Measurements from ENCODE around the gene PGAM5.

PGAM5 gene

GRCh38 chr12:132719141-132719953 is 8.7 kb downstream of the PGAM5 start:
- no peak for DNase-seq (ENCODE audit: extremely low read depth in 1 of 2, low read depth in 1 of 2)

DNA sequence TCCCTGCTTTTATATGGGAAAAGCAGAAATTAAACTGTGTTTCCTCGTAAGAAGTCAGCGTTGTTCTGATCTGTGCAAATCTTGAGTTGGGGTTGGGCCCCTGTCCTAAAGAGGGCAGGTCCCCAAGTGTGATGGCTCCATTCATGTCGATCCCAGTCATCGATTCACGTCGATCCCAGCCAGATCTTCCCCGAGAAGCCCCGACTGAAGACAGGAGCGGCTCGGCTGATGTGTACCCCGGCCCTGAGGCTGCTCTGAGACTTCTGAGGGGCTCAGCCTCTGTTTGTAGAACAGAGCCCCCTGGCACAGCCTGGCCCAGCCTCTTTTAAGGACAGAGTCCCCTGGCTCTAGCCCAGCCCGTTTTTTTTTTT is 9.3 kb downstream of the PGAM5 start:
- DNase-seq (ENCODE audit: extremely low read depth in 1 of 2, low read depth in 1 of 2): no peak

DNA sequence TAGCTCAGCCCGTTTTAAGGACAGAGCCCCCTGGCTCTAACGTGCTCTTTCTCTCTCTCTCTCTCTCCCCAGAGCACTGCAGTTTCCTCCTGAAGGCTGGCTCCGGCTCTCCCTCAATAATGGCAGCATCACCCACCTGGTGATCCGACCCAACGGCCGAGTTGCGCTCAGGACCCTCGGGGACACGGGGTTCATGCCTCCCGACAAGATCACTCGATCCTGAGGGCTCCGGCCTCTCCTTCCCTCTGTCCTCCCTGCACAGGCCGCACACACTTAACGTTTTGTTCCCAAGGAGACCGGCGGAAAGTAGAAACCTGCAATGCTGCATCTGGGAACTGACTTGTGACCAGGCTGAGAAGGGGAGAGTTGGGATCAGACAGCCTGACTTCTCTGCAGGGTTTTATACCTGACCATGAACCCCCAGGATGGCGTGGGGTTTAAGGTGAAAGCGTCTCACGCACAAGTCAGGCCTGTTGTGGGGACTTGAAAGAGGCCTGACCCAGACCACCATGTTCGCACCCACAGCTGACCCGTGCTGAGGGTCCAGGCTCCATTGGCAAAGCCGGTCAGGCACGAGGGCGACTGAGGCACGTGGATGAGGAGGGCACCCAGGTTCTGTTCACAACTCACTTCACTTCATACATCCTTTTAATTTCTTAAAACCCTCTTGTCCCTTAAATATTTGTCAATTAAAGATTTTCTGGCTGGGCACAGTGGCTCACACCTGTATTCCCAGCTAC is 10.1 kb downstream of the PGAM5 start:
- no peak for DNase-seq (ENCODE audit: extremely low read depth in 1 of 2, low read depth in 1 of 2)

DNA sequence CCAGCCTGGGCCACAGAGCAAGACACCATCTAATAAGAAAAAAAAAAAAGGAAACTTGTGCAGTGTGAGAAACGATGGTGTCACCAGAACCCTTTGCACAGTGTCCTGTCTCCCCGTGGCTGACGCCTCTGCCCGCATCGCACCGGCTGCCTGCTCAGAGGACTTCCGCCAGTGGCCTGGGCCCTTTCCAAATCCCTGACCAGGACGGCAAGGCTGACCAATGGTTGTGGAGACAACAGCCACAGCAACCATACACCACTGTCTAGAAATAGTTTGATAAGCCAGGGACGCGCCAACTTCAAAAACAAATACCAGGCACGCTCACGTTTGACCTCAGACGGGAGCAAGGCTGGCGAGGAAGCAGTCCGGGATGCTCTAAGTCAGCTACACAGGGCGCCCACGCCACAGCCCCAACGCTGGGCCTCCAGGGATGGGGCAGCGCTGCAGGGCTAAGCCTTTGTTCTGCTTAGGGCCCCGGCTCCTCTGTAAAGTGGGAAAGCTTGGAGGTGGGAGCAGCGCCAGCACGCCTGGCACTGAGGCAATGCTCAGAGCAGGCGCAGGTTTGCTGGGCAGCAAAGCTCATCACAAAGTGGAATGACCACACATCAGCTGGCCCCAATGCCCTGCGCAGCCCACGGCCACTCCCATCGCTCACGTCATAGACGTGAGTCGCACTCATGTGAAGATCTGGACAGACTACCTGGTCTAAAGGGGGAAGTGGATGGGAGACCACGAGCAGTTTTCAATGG is 12.5 kb downstream of the PGAM5 start:
- DNase-seq (ENCODE audit: extremely low read depth in 1 of 2, low read depth in 1 of 2): no peak

DNA sequence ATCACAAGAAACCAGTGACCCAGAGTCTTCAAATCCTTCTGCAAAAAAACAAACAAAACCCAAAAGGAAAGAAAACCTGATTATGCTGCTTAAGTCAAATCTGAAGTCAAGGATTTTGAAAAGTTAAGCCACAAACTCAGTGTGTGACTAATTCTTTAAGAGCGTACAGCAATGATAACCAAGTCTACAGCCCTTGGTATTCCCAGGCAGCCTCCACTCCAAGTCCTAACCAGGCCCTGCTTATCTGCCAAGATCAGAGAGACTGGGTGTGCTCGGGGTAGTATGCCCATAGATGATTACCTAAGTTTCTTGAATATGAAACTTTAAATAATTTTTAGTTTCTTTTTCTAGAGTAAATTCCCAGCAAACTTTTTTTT is 13.1 kb downstream of the PGAM5 start:
- no peak for DNase-seq (ENCODE audit: extremely low read depth in 1 of 2, low read depth in 1 of 2)

DNA sequence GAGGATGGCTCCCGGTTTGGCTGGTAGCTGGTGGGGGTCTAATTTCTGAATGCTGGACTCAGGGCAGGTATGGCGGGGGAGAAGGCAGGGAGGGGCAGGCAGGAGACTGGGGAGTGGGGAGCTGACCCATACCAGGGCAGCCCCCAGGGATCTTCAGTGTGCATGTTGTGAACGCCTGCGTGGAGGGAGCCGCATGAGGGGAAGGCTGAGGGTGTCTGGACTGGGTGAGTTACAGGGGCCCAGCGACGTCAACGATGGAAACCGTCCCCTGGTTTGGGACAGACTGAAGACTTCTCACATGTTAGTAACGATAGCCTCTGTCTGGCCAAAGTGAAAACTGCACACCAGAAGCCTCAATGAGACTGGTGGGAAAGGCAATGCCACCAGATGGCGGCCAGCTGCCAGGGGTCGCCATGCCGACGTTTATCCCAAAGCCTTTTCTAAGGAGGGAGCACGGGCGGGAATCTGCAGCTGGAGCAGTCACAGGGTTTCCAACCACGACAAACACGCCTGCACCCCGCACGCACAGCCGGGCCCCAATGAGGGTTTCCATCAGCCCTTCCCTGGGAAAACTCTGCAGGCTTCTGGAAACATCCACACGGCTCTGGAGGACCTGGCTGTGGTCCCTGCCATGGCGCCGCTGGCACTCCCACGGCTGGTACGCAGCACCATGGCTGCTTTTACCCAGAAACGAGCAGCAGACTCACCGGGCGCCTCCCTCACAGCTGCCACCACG is 14.0 kb downstream of the PGAM5 start:
- no peak for DNase-seq (ENCODE audit: extremely low read depth in 1 of 2, low read depth in 1 of 2)

- DNase-seq (ENCODE audit: extremely low read depth in 1 of 2, low read depth in 1 of 2): no peak
These were observed 15.7 kb downstream of the PGAM5 start for GRCh38 chr12:132726386-132726785.

DNA sequence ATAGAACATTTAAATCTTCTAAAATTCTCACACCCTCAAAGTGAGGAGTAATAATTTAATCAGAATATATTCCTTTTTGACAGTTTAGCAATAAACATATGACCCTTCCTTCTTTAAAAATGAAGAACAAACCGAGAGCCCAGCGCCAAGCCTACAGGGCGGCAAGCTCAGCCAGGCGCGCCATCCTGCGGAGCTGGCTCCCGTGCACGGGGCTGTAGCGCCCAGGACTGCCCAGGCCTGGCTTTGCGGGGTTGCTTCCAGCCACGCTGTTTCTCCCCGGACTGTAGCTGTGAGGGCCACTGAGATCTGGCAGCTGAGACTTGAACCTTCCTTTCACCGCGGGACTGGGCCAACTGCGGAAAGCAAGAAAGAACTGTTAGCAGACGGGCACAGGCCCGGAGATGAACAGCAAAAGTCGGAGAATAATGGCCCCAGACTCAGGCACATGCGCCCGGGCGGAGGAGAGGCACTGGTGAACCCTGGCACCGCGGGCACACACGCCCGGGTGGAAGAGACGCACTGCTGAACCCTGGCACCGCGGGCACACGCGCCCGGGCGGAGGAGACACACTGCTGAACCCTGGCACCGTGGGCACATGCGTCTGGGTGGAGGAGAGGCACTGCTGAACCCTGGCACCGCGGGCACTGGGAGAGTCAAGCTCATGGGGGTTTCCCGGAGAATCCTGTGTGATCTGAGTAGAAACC is 16.6 kb downstream of the PGAM5 start:
- no peak for DNase-seq (ENCODE audit: extremely low read depth in 1 of 2, low read depth in 1 of 2)

GRCh38 chr12:132728502-132728901 is 17.9 kb downstream of the PGAM5 start:
- DNase-seq (ENCODE audit: extremely low read depth in 1 of 2, low read depth in 1 of 2): no peak

DNA sequence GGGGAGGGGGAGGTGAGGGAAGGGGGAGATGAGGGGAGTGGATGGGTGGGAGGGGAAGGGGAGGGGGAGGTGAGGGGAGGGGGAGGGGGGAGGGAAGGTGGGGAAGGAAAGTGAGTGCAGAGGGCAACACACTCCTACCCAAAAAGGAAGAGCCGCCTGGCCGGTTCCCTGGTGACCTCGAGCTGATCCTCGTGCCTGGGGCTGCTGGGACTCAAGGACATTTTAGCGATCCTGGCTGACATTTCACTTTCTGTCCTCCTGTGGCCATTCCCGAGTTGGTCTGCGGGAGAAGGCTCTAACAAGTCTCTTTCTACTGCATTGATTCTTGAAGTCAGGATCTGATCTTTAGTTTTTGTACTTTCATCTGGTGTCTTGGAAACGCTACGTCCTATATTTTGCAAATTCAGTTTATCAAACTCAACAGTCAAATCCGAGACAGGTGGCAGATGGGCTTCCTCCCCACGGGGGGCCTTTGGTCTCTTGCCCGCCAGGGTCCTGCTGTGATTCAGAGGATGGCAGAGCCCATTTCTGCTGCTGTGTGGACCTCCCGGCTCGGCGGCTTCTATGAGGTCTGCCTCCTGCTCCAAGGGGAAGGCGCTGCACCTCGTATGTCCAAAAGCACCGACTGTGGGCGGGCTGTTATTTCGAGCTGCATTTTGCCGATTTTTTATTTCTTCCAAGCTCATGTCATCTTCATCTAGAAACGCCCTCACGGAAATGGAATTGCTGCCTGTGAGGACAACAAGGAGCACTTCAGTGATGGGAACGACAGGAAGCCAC is 19.1 kb downstream of the PGAM5 start:
- DNase-seq (ENCODE audit: extremely low read depth in 1 of 2, low read depth in 1 of 2): no peak

DNA sequence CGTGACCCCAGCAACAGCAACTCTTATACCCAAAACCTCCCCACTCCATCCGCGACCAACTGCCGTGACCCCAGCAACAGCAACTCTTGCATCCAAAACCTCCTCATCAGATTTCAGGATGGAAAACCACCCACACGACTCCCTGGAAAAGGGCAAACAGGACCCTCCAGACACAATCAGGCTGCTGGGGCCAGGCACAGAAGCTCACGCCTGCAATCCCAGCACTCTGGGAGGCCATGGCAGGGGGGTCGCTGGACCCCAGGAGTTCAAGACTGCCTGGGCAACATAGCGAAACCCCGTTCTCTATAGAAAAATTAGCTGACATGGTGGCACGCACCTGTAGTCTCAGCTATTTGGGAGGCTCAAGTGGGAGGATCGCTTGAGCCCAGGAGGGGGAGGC is 19.7 kb downstream of the PGAM5 start:
- DNase-seq (ENCODE audit: extremely low read depth in 1 of 2, low read depth in 1 of 2): no peak

GRCh38 chr12:132731574-132731973 is 20.9 kb downstream of the PGAM5 start:
- DNase-seq (ENCODE audit: extremely low read depth in 1 of 2, low read depth in 1 of 2): no peak

DNA sequence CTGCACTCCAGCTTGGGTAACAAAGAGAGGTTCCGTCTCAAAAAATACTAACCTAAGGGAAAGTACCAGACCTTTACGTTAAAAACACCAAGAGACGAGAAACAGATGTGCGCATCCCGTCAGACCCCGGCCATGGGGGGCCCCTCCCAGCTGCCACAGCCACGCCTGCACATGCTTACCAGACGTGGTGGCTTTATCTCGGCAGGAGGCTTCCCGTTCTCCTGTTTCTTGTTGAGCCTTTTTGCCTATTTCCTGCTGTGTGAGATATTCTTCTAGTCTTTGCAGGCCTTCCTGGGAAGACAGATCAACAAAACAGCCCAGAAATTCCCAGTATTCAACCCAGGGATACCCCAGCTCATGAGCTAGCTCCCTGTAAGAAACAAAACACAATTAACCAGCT is 23.6 kb downstream of the PGAM5 start:
- DNase-seq (ENCODE audit: extremely low read depth in 1 of 2, low read depth in 1 of 2): no peak

- no peak for DNase-seq (ENCODE audit: extremely low read depth in 1 of 2, low read depth in 1 of 2)
These were observed 24.9 kb downstream of the PGAM5 start for GRCh38 chr12:132735496-132735895.

GRCh38 chr12:132736378-132736777 is 25.7 kb downstream of the PGAM5 start:
- no peak for DNase-seq (ENCODE audit: extremely low read depth in 1 of 2, low read depth in 1 of 2)

DNA sequence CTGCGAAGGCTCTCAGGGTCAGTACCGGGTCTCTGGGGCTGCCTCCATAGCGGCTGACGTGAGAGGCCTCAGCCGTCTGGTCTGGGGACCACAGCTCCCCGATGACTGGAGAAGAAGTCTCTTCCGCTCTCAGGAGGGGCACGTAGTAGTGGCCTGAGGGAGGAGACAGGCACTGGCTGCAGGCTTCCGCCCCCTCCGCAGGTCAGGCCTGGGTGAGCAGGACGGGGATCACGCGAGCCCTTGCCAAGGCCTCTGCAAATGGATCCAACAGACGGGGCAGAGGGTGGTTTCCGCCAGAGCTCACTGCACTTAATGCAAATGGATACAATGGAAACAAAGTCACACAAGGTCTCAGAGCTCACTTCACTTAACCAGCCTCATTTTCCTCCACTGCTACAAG is 26.3 kb downstream of the PGAM5 start:
- DNase-seq (ENCODE audit: extremely low read depth in 1 of 2, low read depth in 1 of 2): no peak

DNA sequence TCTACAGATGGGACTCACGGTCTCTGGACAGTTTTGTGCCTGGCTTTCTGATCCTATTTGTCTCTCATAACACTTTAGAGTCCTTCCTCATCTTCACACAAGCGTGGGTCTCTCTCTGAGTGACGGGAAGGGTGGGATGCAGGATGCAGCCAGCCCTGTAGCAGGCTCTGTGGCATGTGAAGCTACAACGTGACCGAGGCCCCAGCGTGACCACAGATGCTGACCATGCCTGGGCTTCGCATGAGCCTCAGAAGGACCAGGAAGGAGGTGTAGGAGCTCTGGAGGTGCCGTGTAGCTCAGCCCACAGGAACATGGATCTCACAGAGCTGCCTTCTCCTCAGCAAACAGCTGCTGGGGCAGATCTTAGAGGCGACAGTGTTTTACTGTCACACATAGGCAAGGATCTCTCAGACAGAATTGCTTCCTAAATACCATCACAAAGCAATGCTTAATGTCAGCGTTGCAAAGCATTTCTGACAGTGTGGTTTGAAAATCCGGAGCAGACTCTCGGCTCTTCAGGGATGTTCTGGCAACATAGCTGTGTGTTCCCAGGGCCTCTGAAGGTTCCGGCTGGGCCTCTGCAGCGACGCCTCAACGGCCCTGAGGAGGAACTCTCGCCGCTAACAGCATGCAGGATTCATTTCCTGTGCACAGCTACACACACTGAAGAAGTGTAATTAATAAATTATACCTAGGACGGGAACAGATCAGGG is 29.1 kb downstream of the PGAM5 start:
- no peak for DNase-seq (ENCODE audit: extremely low read depth in 1 of 2, low read depth in 1 of 2)

DNA sequence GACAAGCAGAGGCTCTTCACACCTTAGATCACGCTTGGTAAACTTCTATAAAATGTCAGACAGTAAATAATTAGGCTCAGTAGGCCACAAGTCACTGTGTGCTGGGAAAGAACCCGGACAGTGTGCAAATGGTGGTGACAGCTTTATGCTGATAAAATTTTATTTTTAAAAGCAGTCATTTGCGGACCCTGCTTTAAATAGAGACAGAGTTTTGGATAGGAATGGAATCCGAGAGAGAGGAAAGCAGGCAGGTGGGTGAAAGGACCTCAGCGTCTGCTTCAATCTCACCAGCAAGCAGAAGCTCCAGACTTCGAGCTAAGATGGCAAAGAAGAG is 29.6 kb downstream of the PGAM5 start:
- no peak for DNase-seq (ENCODE audit: extremely low read depth in 1 of 2, low read depth in 1 of 2)

- no peak for DNase-seq (ENCODE audit: extremely low read depth in 1 of 2, low read depth in 1 of 2)
These were observed 30.0 kb downstream of the PGAM5 start for GRCh38 chr12:132740652-132741051.
